Astrocyte (in vitro differentiated cells and primary cell): Measurements from ENCODE around the gene CWF19L1. TPM values are rescaled to one million over a fixed set of nuclear protein-coding genes. Genes with fewer than 3 reads are reported as not detected.

Experiments
- DNase-seq: peaks from one replicate; pipeline ENCODE4 v3.0.0-alpha.2; 2010; ENCODE audit warnings: low read depth
- FAIRE-seq: peaks from 2 replicates; lab custom pipeline; 2011; peaks lifted over from hg19 to GRCh38; lab: Jason Lieb, UNC
- H2AFZ ChIP-seq: 2 replicates; pipeline ENCODE4 v1.6.0; 2012; ENCODE audit warnings: low read depth, low read length, inconsistent platforms
- H3K27ac ChIP-seq: 2 replicates; pipeline ENCODE4 v1.5.1; 2011; ENCODE audit warnings: low read depth, low read length, inconsistent platforms
- H3K27me3 ChIP-seq: 2 replicates; pipeline ENCODE4 v1.6.0; 2011; ENCODE audit warnings: low read length, inconsistent platforms; ENCODE audit not compliant: insufficient read depth
- H3K36me3 ChIP-seq: 2 replicates; pipeline ENCODE4 v1.5.1; 2011; ENCODE audit warnings: low read length, inconsistent platforms; ENCODE audit not compliant: insufficient read depth
- H3K4me1 ChIP-seq: 2 replicates; pipeline ENCODE4 v1.5.1; 2011; ENCODE audit warnings: low read length, inconsistent platforms; ENCODE audit not compliant: insufficient read depth
- H3K4me2 ChIP-seq: 2 replicates; pipeline ENCODE4 v1.6.0; 2012; ENCODE audit warnings: low read length, inconsistent platforms
- H3K4me3 ChIP-seq: 2 replicates; pipeline ENCODE4 v1.5.1; 2011; ENCODE audit warnings: low read depth, mild to moderate bottlenecking, low read length, inconsistent platforms; ENCODE audit not compliant: insufficient read depth
- H3K79me2 ChIP-seq: 2 replicates; pipeline ENCODE4 v1.6.0; 2012; ENCODE audit warnings: mild to moderate bottlenecking, low read length, inconsistent platforms; ENCODE audit not compliant: insufficient read depth
- H3K9ac ChIP-seq: 2 replicates; pipeline ENCODE4 v1.6.0; 2012; ENCODE audit warnings: mild to moderate bottlenecking, low read length, inconsistent platforms
- H3K9me3 ChIP-seq: 2 replicates; pipeline ENCODE4 v1.5.1; 2012; ENCODE audit warnings: low read depth, mild to moderate bottlenecking, low read length, inconsistent platforms; ENCODE audit not compliant: insufficient read depth
- H4K20me1 ChIP-seq: 2 replicates; pipeline ENCODE4 v1.6.0; 2012; ENCODE audit warnings: low read length, inconsistent platforms; ENCODE audit not compliant: insufficient read depth
- H3K27ac Mint-ChIP-seq: one replicate; pipeline ENCODE4 v1.8.0; 2021; ENCODE audit warnings: mild to moderate bottlenecking, mixed read lengths; ENCODE audit not compliant: unreplicated experiment
- H3K27me3 Mint-ChIP-seq: one replicate; pipeline ENCODE4 v1.8.0; 2021; ENCODE audit warnings: low read depth, mixed read lengths; ENCODE audit not compliant: unreplicated experiment
- H3K36me3 Mint-ChIP-seq: one replicate; pipeline ENCODE4 v1.8.0; 2021; ENCODE audit warnings: low read depth, mixed read lengths; ENCODE audit not compliant: unreplicated experiment
- H3K4me1 Mint-ChIP-seq: one replicate; pipeline ENCODE4 v1.8.0; 2021; ENCODE audit warnings: low read depth, mixed read lengths; ENCODE audit not compliant: unreplicated experiment
- H3K4me3 Mint-ChIP-seq: one replicate; pipeline ENCODE4 v1.8.0; 2021; ENCODE audit warnings: mild to moderate bottlenecking, moderate library complexity, mixed read lengths; ENCODE audit not compliant: unreplicated experiment
- H3K9me3 Mint-ChIP-seq: one replicate; pipeline ENCODE4 v1.8.0; 2021; ENCODE audit warnings: mild to moderate bottlenecking, mixed read lengths; ENCODE audit not compliant: unreplicated experiment
- CTCF ChIP-seq: IDR thresholded peaks from 2 replicates; pipeline ENCODE4 v1.5.1; 2011; ENCODE audit warnings: low read depth, mild to moderate bottlenecking, inconsistent platforms, low read length, moderate library complexity; ENCODE audit not compliant: insufficient read depth
- EZH2 ChIP-seq: IDR thresholded peaks from 2 replicates; pipeline ENCODE4 v1.6.1; 2012; ENCODE audit warnings: mild to moderate bottlenecking, low read length, inconsistent platforms; ENCODE audit not compliant: insufficient read depth
- total RNA-seq: library from RNA; stranded (reverse); gene quantifications from 2 replicates; pipeline ENCODE4 v1.2.1, GENCODE V29; 2021

CWF19L1 gene
- total RNA-seq, 1 donor from 2014 or later, result 23.2 TPM

GRCh38 chr10:100291356-100291755 is 23.9 kb upstream of the CWF19L1 start:
- H3K27ac Mint-ChIP-seq, result no peak overlapping the region

DNA sequence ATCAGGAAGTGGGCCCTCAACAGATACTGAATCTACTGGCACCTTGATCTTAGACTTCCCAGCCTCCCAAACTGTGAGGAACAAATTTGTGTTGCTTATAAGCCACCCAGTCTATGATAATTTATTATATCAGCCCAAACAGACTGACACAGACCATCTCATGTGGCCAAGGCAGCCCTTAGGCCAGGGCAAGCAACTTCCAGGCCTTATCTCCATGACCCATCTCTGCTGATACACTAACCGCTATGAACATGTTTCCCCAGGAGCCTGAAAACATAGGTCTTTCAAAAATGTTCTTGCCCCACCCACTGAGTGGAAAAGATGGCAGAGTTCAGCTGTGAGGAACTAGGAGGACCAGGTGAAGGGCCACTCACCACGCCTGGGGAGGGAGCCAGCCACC is 22.2 kb upstream of the CWF19L1 start:
- Mint-ChIP-seq H3K4me1 (peaks cover 13% of the 10 kb centered on the region), H3K36me3 (peaks cover 4% of the 10 kb centered on the region), H3K4me3 (no peak overlapping the region), H3K27ac (no peak overlapping the region), H3K9me3 (no peaks in the 10 kb centered on the region), H3K27me3 (peaks cover 34% of the 10 kb centered on the region)
- DNase-seq (no peak), FAIRE-seq (no peak)
- no peak overlapping the region for H3K27ac ChIP-seq
- H3K9me3 ChIP-seq, result no peaks in the 10 kb centered on the region
- no peak overlapping the region for H3K4me2 ChIP-seq
- no peak for TF ChIP-seq EZH2
- TF ChIP-seq CTCF, result no peak
- no peak overlapping the region for H3K9ac ChIP-seq
- H4K20me1 ChIP-seq, result no peaks in the 10 kb centered on the region
- H3K4me3 ChIP-seq, result no peak overlapping the region
- H3K36me3 ChIP-seq, result no peaks in the 10 kb centered on the region
- peaks cover 13% of the 10 kb centered on the region for H3K79me2 ChIP-seq
- H3K4me1 ChIP-seq, result peaks cover 12% of the 10 kb centered on the region
- no peak overlapping the region for H2AFZ ChIP-seq
- H3K27me3 ChIP-seq, result peaks cover 25% of the 10 kb centered on the region

More at GRCh38 chr10:100291356-100291755, 23.9 kb upstream of the CWF19L1 start:
- no peak overlapping the region for H3K4me2 ChIP-seq
- Mint-ChIP-seq H3K27me3 (peaks cover 44% of the 10 kb centered on the region), H3K9me3 (peaks cover 2% of the 10 kb centered on the region), H3K36me3 (no peaks in the 10 kb centered on the region), H3K4me1 (peaks cover 6% of the 10 kb centered on the region), H3K4me3 (no peak overlapping the region)
- no peaks in the 10 kb centered on the region for H4K20me1 ChIP-seq
- no peak for FAIRE-seq
- H3K36me3 ChIP-seq, result no peaks in the 10 kb centered on the region
- H3K4me1 ChIP-seq, result peaks cover 6% of the 10 kb centered on the region
- no peak overlapping the region for H3K9ac ChIP-seq
- H3K9me3 ChIP-seq, result no peaks in the 10 kb centered on the region
- no peak for TF ChIP-seq EZH2
- TF ChIP-seq CTCF, result no peak
- H3K27ac ChIP-seq, result no peak overlapping the region
- H3K79me2 ChIP-seq, result no peaks in the 10 kb centered on the region
- H2AFZ ChIP-seq, result no peak overlapping the region
- no peak for DNase-seq
- H3K4me3 ChIP-seq, result no peak overlapping the region
- peaks cover 25% of the 10 kb centered on the region for H3K27me3 ChIP-seq

GRCh38 chr10:100288196-100288595 is 20.8 kb upstream of the CWF19L1 start:
- no peaks in the 10 kb centered on the region for H3K9me3 Mint-ChIP-seq
- no peak overlapping the region for H3K27ac Mint-ChIP-seq
- peaks cover 28% of the 10 kb centered on the region for H3K79me2 ChIP-seq
- H3K36me3 Mint-ChIP-seq, result peaks cover 6% of the 10 kb centered on the region
- no peak overlapping the region for H3K27ac ChIP-seq
- peaks cover 13% of the 10 kb centered on the region for H4K20me1 ChIP-seq
- FAIRE-seq (no peak), DNase-seq (no peak)
- peaks cover 16% of the 10 kb centered on the region for H3K4me1 Mint-ChIP-seq
- no peaks in the 10 kb centered on the region for H3K9me3 ChIP-seq
- no peak overlapping the region for H2AFZ ChIP-seq
- H3K4me3 Mint-ChIP-seq, result peak overlapping the region; percentile 18
- TF ChIP-seq CTCF (no peak), EZH2 (no peak)
- H3K4me3 ChIP-seq, result no peak overlapping the region
- peaks cover 22% of the 10 kb centered on the region for H3K27me3 ChIP-seq
- H3K4me1 ChIP-seq, result peaks cover 12% of the 10 kb centered on the region
- peaks cover 25% of the 10 kb centered on the region for H3K27me3 Mint-ChIP-seq
- no peak overlapping the region for H3K4me2 ChIP-seq
- no peak overlapping the region for H3K9ac ChIP-seq
- H3K36me3 ChIP-seq, result peaks cover 8% of the 10 kb centered on the region
